RWPE1 (cell line): ENCODE data around the gene PRIMA1.

ENCODE experiments used
- CTCF ChIA-PET: fragments of 350-600 bp; sonication (Branson Sonifier 250); formaldehyde crosslinking; extraction: SDS; loops from one replicate; lab custom pipeline; 2021; lab: Yijun Ruan, JAX
- POLR2A ChIA-PET: fragments of 400-600 bp; formaldehyde crosslinking; extraction: SDS; loops from one replicate; lab custom pipeline; 2020; ENCODE audit warnings: antibody characterized with exemption; ENCODE audit not compliant: low non-redundant PET; lab: Yijun Ruan, JAX
- DNase-seq: peaks from one replicate; pipeline ENCODE4 v3.0.0; 2012; ENCODE audit warnings: low spot score
- H3K27ac ChIP-seq: fragments of 450-650 bp; 2 replicates; pipeline ENCODE4 v1.5.1; 2017
- TF ChIP-seq, protein P1 (sequence below): fragments of 450-650 bp; conservative IDR thresholded peaks from 2 replicates; pipeline ENCODE4 v1.5.1; 2017; ENCODE audit warnings: low read depth, mild to moderate bottlenecking

PRIMA1 gene

DNA sequence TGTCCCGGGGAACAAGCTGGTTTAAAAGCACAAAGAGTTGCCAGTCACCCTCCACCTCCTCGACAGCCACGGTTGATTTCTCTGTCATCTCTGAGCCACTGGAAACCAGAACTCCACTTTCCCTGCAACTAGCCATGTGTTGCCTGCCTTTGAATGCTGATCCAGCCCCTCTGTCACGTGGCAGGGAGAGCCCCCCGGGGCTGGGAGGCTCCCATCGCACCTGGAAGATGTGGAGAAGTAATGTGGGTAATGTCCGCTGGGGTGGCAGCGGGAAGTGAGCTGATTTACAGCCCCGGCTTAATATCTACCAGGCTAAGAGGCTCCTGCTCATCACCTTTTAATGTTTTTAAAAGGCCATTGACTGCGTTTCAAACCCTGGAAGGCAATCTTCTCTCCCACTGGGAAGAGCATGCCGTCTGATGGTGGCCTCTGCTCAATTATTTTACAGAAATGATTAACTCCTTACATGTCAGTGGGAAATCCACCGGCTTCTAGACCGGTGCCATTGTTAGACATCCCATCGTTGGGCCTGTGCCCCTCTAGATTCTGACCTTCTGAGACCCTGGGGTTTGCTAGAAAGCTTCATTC, 7.4 kb downstream of the PRIMA1 start:
- CTCF ChIA-PET: interaction anchor here (0.7 kb wide), 1 partner anchor 11 kb away, joined by 3 read pairs; no protein-coding TSS in a partner anchor
- DNase-seq: no peak
- TF ChIP-seq, protein P1, sequence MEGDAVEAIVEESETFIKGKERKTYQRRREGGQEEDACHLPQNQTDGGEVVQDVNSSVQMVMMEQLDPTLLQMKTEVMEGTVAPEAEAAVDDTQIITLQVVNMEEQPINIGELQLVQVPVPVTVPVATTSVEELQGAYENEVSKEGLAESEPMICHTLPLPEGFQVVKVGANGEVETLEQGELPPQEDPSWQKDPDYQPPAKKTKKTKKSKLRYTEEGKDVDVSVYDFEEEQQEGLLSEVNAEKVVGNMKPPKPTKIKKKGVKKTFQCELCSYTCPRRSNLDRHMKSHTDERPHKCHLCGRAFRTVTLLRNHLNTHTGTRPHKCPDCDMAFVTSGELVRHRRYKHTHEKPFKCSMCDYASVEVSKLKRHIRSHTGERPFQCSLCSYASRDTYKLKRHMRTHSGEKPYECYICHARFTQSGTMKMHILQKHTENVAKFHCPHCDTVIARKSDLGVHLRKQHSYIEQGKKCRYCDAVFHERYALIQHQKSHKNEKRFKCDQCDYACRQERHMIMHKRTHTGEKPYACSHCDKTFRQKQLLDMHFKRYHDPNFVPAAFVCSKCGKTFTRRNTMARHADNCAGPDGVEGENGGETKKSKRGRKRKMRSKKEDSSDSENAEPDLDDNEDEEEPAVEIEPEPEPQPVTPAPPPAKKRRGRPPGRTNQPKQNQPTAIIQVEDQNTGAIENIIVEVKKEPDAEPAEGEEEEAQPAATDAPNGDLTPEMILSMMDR: no peak
- H3K27ac ChIP-seq: no peak overlapping the region
- POLR2A ChIA-PET: no interaction called here

GRCh38 chr14:93778856-93779629, 9.2 kb downstream of the PRIMA1 start:
- TF ChIP-seq, protein P1: no peak
- ChIA-PET POLR2A (no interaction called here), CTCF (interaction anchor here (0.7 kb wide), 1 partner anchor 19 kb away, joined by 3 read pairs; no protein-coding TSS in a partner anchor)
- no peak overlapping the region for H3K27ac ChIP-seq
- no peak for DNase-seq

- DNase-seq: no peak
- POLR2A ChIA-PET: no interaction called here
- CTCF ChIA-PET: no interaction called here
- TF ChIP-seq, protein P1: no peak
- no peak overlapping the region for H3K27ac ChIP-seq
These were observed 9.8 kb downstream of the PRIMA1 start for GRCh38 chr14:93778453-93778852.

DNA sequence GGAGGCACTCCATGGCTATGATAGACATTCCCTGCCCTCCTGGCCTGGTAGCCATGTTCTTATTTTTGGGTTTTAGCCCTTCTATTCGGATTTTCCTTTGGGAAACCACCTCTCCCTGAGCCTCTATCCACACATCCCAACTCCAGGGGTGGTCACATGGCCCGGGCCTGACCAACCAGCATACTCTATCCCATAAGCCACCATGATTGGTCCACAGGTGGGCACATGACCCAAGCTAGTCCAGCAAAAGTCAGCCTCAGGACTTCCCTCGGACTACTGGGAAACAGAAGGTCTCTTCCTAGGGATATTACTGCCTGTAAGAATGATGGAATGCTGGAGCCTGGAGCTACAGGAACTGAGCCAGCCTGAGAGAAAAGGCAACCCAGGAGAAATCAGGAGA, 12.5 kb downstream of the PRIMA1 start:
- ChIA-PET POLR2A (no interaction called here), CTCF (no interaction called here)
- TF ChIP-seq, protein P1: no peak
- H3K27ac ChIP-seq: no peak overlapping the region
- DNase-seq: no peak

- CTCF ChIA-PET: no interaction called here
- no peak for DNase-seq
- POLR2A ChIA-PET: no interaction called here
- H3K27ac ChIP-seq: no peak overlapping the region
- TF ChIP-seq, protein P1: no peak
These were observed 13.1 kb downstream of the PRIMA1 start for GRCh38 chr14:93775158-93775557.

DNA sequence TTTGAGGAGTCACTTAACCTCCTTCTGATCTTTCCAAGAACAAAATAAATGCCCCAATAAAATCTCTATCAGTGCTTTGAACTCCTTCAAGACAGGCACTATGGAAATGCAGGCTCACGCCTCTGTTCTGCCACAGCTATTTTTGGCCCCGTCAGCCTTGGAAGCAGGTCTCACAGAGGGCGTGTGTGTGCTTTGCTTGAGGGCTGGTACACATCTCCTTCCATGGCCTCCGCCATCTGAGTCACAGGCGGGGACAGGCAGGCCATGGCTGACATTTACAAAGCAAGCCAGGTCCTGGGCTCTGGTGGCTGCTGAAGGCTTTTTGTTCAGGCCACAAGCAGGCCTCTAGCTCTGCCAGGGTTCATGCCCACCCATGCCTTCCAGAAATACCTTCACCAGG, 16.0 kb downstream of the PRIMA1 start:
- TF ChIP-seq, protein P1: no peak
- H3K27ac ChIP-seq: no peak overlapping the region
- ChIA-PET POLR2A (no interaction called here), CTCF (no interaction called here)
- DNase-seq: no peak
